H1 (cell line): ENCODE data around the gene RELCH. TPM values are rescaled to one million over a fixed set of nuclear protein-coding genes. Genes with fewer than 3 reads are reported as not detected.

Experiments used
- CTCF ChIA-PET: fragments of 300-600 bp; sonication (Branson Sonifier 250); formaldehyde crosslinking; loops from one replicate; lab custom pipeline; 2021; ENCODE audit not compliant: partially characterized antibody; lab: Charles Lee
- POLR2A ChIA-PET: fragments of 300-600 bp; sonication (Branson Sonifier 250); formaldehyde crosslinking; loops from one replicate; lab custom pipeline; 2021; ENCODE audit warnings: inconsistent platforms; ENCODE audit not compliant: partially characterized antibody; lab: Charles Lee
- DNase-seq, 2 experiments: peaks; one replicate each; pipeline versions ENCODE4 v3.0.0 to v3.0.0-alpha.2; 2010 to 2022; ENCODE audit warnings: low spot score in 2 of 2, low read depth in 1 of 2, mixed read lengths in 1 of 2
- FAIRE-seq: peaks from 2 replicates; lab custom pipeline; 2011; peaks lifted over from hg19 to GRCh38; lab: Jason Lieb, UNC
- H2AFZ ChIP-seq: 2 replicates; pipeline ENCODE4 v1.8.1; 2012; ENCODE audit warnings: low read length, inconsistent platforms
- H2AK5ac ChIP-seq: 2 replicates; pipeline ENCODE4 v1.6.1; 2013; ENCODE audit warnings: low read depth, low read length
- H2BK120ac ChIP-seq: replicated peaks from 2 replicates; pipeline ENCODE3; 2013; ENCODE audit warnings: low read depth, low read length, inconsistent platforms
- H2BK12ac ChIP-seq: 2 replicates; pipeline ENCODE4 v1.6.1; 2013; ENCODE audit warnings: low read depth, low read length
- H2BK15ac ChIP-seq: 2 replicates; pipeline ENCODE4 v1.6.1; 2013; ENCODE audit warnings: low read length
- H2BK20ac ChIP-seq: 2 replicates; pipeline ENCODE4 v1.6.1; 2013; ENCODE audit warnings: low read length
- H2BK5ac ChIP-seq: 2 replicates; pipeline ENCODE4 v1.6.1; 2013; ENCODE audit warnings: low read depth, low read length
- H3K14ac ChIP-seq: 2 replicates; pipeline ENCODE4 v1.6.1; 2013; ENCODE audit warnings: inconsistent platforms; ENCODE audit not compliant: insufficient read length
- H3K18ac ChIP-seq: 2 replicates; pipeline ENCODE4 v1.6.1; 2013; ENCODE audit warnings: low read length; ENCODE audit errors: extremely low read depth
- H3K23ac ChIP-seq: 2 replicates; pipeline ENCODE4 v1.6.1; 2013; ENCODE audit warnings: inconsistent platforms; ENCODE audit not compliant: insufficient read length
- H3K23me2 ChIP-seq: 2 replicates; pipeline ENCODE4 v1.6.1; 2013; ENCODE audit warnings: low read depth, low read length
- H3K27ac ChIP-seq: 2 replicates; pipeline ENCODE4 v1.6.1; 2011; ENCODE audit warnings: low read depth, low read length, inconsistent platforms
- H3K27me3 ChIP-seq, 4 experiments: replicated peaks in 1 of 4; 1 replicate in 1 of 4; 2 replicates in 3 of 4; pipeline versions ENCODE4 v1.6.1 to v1.8.1; 2011 to 2013; ENCODE audit warnings: low read length in 3 of 4, mild to moderate bottlenecking in 3 of 4, inconsistent platforms in 2 of 4, mixed read lengths in 2 of 4, moderate library complexity in 1 of 4; ENCODE audit not compliant: control insufficient read depth in 3 of 4, insufficient read depth in 3 of 4; ENCODE audit errors: extremely low read depth in 1 of 4
- H3K36me3 ChIP-seq, 4 experiments: 2 replicates each; pipeline versions ENCODE4 v1.6.1 to v1.8.1; 2011 to 2013; ENCODE audit warnings: mild to moderate bottlenecking in 4 of 4, low read length in 3 of 4, moderate library complexity in 2 of 4, control low read depth in 1 of 4, inconsistent platforms in 1 of 4; ENCODE audit not compliant: insufficient read depth in 4 of 4, control insufficient read depth in 2 of 4
- H3K4ac ChIP-seq: replicated peaks from 2 replicates; pipeline ENCODE3; 2013; ENCODE audit warnings: low read length, low read depth, mixed read lengths, inconsistent platforms; ENCODE audit not compliant: insufficient read length
- H3K4me1 ChIP-seq, 4 experiments: replicated peaks in 1 of 4; 1 replicate in 1 of 4; 2 replicates in 3 of 4; pipeline versions ENCODE4 v1.6.1 to v1.8.1; 2011 to 2013; ENCODE audit warnings: low read length in 3 of 4, inconsistent platforms in 2 of 4, mixed read lengths in 1 of 4; ENCODE audit not compliant: insufficient read depth in 4 of 4, control insufficient read depth in 3 of 4
- H3K4me2 ChIP-seq, 2 experiments: 2 replicates each; pipeline versions ENCODE4 v1.6.1 to v1.8.1; 2011 to 2013; ENCODE audit warnings: low read depth in 2 of 2, low read length in 2 of 2, control low read depth in 1 of 2, inconsistent platforms in 1 of 2, mild to moderate bottlenecking in 1 of 2; ENCODE audit not compliant: insufficient read depth in 1 of 2
- H3K4me3 ChIP-seq, 4 experiments: fragments of 200-600, 300-600 bp in 1 of 4; sonication (generic), shearing (Covaris generic), sonication (Bioruptor Twin) in 1 of 4; 2 replicates each; pipeline versions ENCODE4 v1.5.1 to v1.8.1; 2011 to 2016; ENCODE audit warnings: low read length in 4 of 4, low read depth in 3 of 4, control low read depth in 2 of 4, inconsistent platforms in 2 of 4, mild to moderate bottlenecking in 2 of 4, mixed read lengths in 1 of 4, moderate library complexity in 1 of 4; ENCODE audit not compliant: insufficient read depth in 2 of 4; ENCODE audit errors: extremely low read depth in 1 of 4
- H3K56ac ChIP-seq: replicated peaks from 2 replicates; pipeline ENCODE3; 2013; ENCODE audit warnings: low read depth, mild to moderate bottlenecking, mixed read lengths, low read length, inconsistent platforms; ENCODE audit not compliant: insufficient read length
- H3K79me1 ChIP-seq: 2 replicates; pipeline ENCODE4 v1.6.1; 2013; ENCODE audit warnings: low read depth, low read length, control low read depth
- H3K79me2 ChIP-seq, 2 experiments: 2 replicates each; pipeline versions ENCODE4 v1.6.1 to v1.8.1; 2012 to 2013; ENCODE audit warnings: low read length in 2 of 2, mild to moderate bottlenecking in 2 of 2, inconsistent platforms in 1 of 2; ENCODE audit not compliant: insufficient read depth in 2 of 2, control insufficient read depth in 1 of 2
- H3K9ac ChIP-seq, 4 experiments: replicated peaks in 1 of 4; 1 replicate in 1 of 4; 2 replicates in 3 of 4; pipeline versions ENCODE4 v1.6.1 to v1.8.1; 2011 to 2013; ENCODE audit warnings: low read depth in 3 of 4, low read length in 3 of 4, control low read depth in 2 of 4, mild to moderate bottlenecking in 2 of 4, moderate library complexity in 2 of 4, inconsistent platforms in 1 of 4; ENCODE audit errors: extremely low read depth in 1 of 4
- H3K9me3 ChIP-seq, 2 experiments: 2 replicates each; pipeline versions ENCODE4 v1.6.1 to v1.8.1; 2012 to 2013; ENCODE audit warnings: mild to moderate bottlenecking in 2 of 2, moderate library complexity in 2 of 2, control low read depth in 1 of 2, inconsistent platforms in 1 of 2, low read depth in 1 of 2, low read length in 1 of 2, mixed read lengths in 1 of 2; ENCODE audit not compliant: insufficient read depth in 2 of 2
- H4K20me1 ChIP-seq, 2 experiments: replicated peaks in 1 of 2; 2 replicates each; pipeline versions ENCODE3 to v1.8.1; 2011 to 2013; ENCODE audit warnings: inconsistent platforms in 2 of 2, low read length in 2 of 2, mild to moderate bottlenecking in 1 of 2; ENCODE audit not compliant: insufficient read depth in 2 of 2, control insufficient read depth in 1 of 2
- H4K5ac ChIP-seq: 2 replicates; pipeline ENCODE4 v1.6.1; 2013; ENCODE audit warnings: low read length, low read depth, mixed read lengths, inconsistent platforms; ENCODE audit not compliant: insufficient read length
- H4K8ac ChIP-seq: 2 replicates; pipeline ENCODE4 v1.8.0; 2013; ENCODE audit warnings: mild to moderate bottlenecking, moderate library complexity, low read length, inconsistent platforms; ENCODE audit not compliant: insufficient read depth; ENCODE audit errors: extremely low read depth
- H4K91ac ChIP-seq: replicated peaks from 2 replicates; pipeline ENCODE3; 2013; ENCODE audit warnings: low read length, mixed read lengths, inconsistent platforms; ENCODE audit not compliant: insufficient read length
- BRCA1 ChIP-seq: IDR thresholded peaks from 2 replicates; pipeline ENCODE4 v1.6.1; 2012; ENCODE audit warnings: low read depth, low read length, improper control_type of control experiment
- EP300 ChIP-seq, 2 experiments: IDR thresholded peaks; 1 replicate in 1 of 2; 2 replicates in 1 of 2; pipeline ENCODE4 v1.6.1; 2011 to 2012; ENCODE audit warnings: low read depth in 2 of 2, low read length in 2 of 2, mild to moderate bottlenecking in 2 of 2, borderline replicate concordance in 1 of 2, inconsistent platforms in 1 of 2, moderate library complexity in 1 of 2
- FOSL1 ChIP-seq: IDR thresholded peaks from 2 replicates; pipeline ENCODE4 v1.6.1; 2011; ENCODE audit warnings: mild to moderate bottlenecking, low read depth, low read length, moderate library complexity; ENCODE audit not compliant: insufficient read depth
- JUN ChIP-seq: IDR thresholded peaks from 2 replicates; pipeline ENCODE4 v1.6.1; 2011; ENCODE audit warnings: low read depth, mild to moderate bottlenecking, improper control_type of control experiment, low read length
- NRF1 ChIP-seq: IDR thresholded peaks from 2 replicates; pipeline ENCODE4 v1.6.1; 2011; ENCODE audit warnings: mild to moderate bottlenecking, low read depth, low read length, improper control_type of control experiment
- SIX5 ChIP-seq: IDR thresholded peaks from 2 replicates; pipeline ENCODE4 v1.6.1; 2011; ENCODE audit warnings: mild to moderate bottlenecking, low read depth, low read length
- YY1 ChIP-seq: IDR thresholded peaks from 2 replicates; pipeline ENCODE4 v1.6.1; 2011; ENCODE audit warnings: low read depth, mild to moderate bottlenecking, low read length
- WGBS, 2 experiments: shearing (Covaris generic) in 1 of 2; methylation state at CpG; one replicate each; pipeline versions ENCODE4 v1.1.6 to v1.1.7; 2013 to 2015; ENCODE audit warnings: low lambda C conversion rate in 2 of 2, mixed read lengths in 2 of 2, inconsistent platforms in 1 of 2, low coverage in 1 of 2, missing lambda C conversion rate in 1 of 2; ENCODE audit not compliant: insufficient replicate concordance in 2 of 2, insufficient coverage in 1 of 2, insufficient read length in 1 of 2; ENCODE audit errors: extremely low coverage in 1 of 2, missing lambda C conversion rate in 1 of 2; 5-methylcytosine and 5-hydroxymethylcytosine counted together
- polyA plus RNA-seq, 7 experiments: library from polyadenylated mRNA; depleted of rRNA in 3 of 7; stranded (reverse) in 5 of 7; unstranded in 2 of 7; fragments of >200 nt in 5 of 7; fragments of 200-250 nt in 2 of 7; gene quantifications; 1 replicate in 5 of 7; 2 replicates in 1 of 7; 4 replicates in 1 of 7; pipeline versions ENCODE4 v1.2.1 to v1.2.3, GENCODE V29; 2011 to 2013; ENCODE audit warnings: missing spikeins in 2 of 7, mixed read lengths in 2 of 7
- total RNA-seq: library from RNA; stranded (reverse); fragmentation: NEBNext Ultra II Directional; extraction: Animal tissue kit (Norgen Biotek cat#: 25700); gene quantifications from 2 replicates; pipeline ENCODE4 v1.2.1, GENCODE V29; 2021
- TF ChIP-seq, protein P1 (sequence below): IDR thresholded peaks from 2 replicates; pipeline ENCODE4 v1.6.1; 2011; ENCODE audit warnings: low read length, improper control_type of control experiment

Gene RELCH
- total and polyA plus RNA-seq, 2 of the 8 experiments (the other 6 are each of a cell fraction or from before 2014, with no cell fraction given): 7.3 to 26.9 TPM

GRCh38 chr18:62348474-62348873 is 161.4 kb downstream of the RELCH start:
- no peak for DNase-seq
- Histone ChIP-seq H4K8ac (no peak overlapping the region), H3K27ac (no peak overlapping the region), H3K36me3 (peaks cover 0 to 6% (median 2%) of the 10 kb centered on the region in 4 experiments; a peak in 3 of 8 replicates), H3K4me3 (no peak overlapping the region), H2BK12ac (no peak overlapping the region), H2AFZ (no peak overlapping the region), H3K9ac (no peak overlapping the region), H3K4ac (no peak overlapping the region), H3K4me2 (no peak overlapping the region), H3K23ac (no peak overlapping the region), H2AK5ac (no peak overlapping the region), H2BK20ac (no peak overlapping the region), H3K27me3 (no peaks in the 10 kb centered on the region; a peak in 1 of 7 replicates), H3K79me2 (peaks cover 0 to 2% of the 10 kb centered on the region in 2 experiments; a peak in 1 of 4 replicates), H3K9me3 (no peaks in the 10 kb centered on the region), H2BK5ac (no peak overlapping the region), H3K18ac (no peak overlapping the region), H3K4me1 (peaks cover 13 to 21% (median 16%) of the 10 kb centered on the region in 4 experiments), H2BK120ac (no peak overlapping the region), H3K79me1 (no peaks in the 10 kb centered on the region; the same call in 1 of the 2 replicates), H2BK15ac (no peak overlapping the region), H3K56ac (no peak overlapping the region), H4K91ac (no peak overlapping the region), H4K5ac (no peak overlapping the region), H3K14ac (no peak overlapping the region), H4K20me1 (no peaks in the 10 kb centered on the region), H3K23me2 (no peaks in the 10 kb centered on the region)
- 90% methylated on average over 4 of the region's 4 CpGs; no CpG with 5 or more reads in 1 of the 2 experiments for WGBS, 2 experiments
- POLR2A ChIA-PET: no interaction called here
- CTCF ChIA-PET: interaction anchor here (0.6 kb wide), 1 partner anchor 12 kb away, joined by 3 read pairs; no protein-coding TSS in a partner anchor
- FAIRE-seq: no peak
- no peak for TF ChIP-seq NRF1
- no peak for TF ChIP-seq SIX5
- no peak for TF ChIP-seq FOSL1
- no peak for TF ChIP-seq JUN
- no peak for TF ChIP-seq BRCA1
- TF ChIP-seq, protein P1, sequence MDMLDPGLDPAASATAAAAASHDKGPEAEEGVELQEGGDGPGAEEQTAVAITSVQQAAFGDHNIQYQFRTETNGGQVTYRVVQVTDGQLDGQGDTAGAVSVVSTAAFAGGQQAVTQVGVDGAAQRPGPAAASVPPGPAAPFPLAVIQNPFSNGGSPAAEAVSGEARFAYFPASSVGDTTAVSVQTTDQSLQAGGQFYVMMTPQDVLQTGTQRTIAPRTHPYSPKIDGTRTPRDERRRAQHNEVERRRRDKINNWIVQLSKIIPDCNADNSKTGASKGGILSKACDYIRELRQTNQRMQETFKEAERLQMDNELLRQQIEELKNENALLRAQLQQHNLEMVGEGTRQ: no peak
- TF ChIP-seq EP300 (IDR thresholded peaks at IDR 0.05; ENCODE audit: borderline replicate concordance in 1 of 2, low read depth in 2 of 2, low read length in 2 of 2): no peak
- no peak for TF ChIP-seq YY1
